GM18505 (cell line): ENCODE data around the gene ACOT7.

ENCODE experiments used
- ATAC-seq: cut with Tn5 transposase; IDR thresholded peaks from one replicate; pipeline ENCODE4 v1.9.1; 2021; ENCODE audit not compliant: unreplicated experiment
- POLR2A ChIP-seq: IDR thresholded peaks from 4 replicates; pipeline ENCODE4 v1.6.1; 2011; ENCODE audit warnings: borderline replicate concordance; ENCODE audit not compliant: insufficient read depth, insufficient read length; ENCODE audit errors: extremely low read depth

The ACOT7 gene

GRCh38 chr1:6247651-6248050 is 145.9 kb downstream of the ACOT7 start:
- no peak for TF ChIP-seq POLR2A
- ATAC-seq: no peak

GRCh38 chr1:6246497-6247467 is 146.8 kb downstream of the ACOT7 start:
- no peak for ATAC-seq
- no peak for TF ChIP-seq POLR2A

- no peak for ATAC-seq
- no peak for TF ChIP-seq POLR2A
These were observed 147.6 kb downstream of the ACOT7 start for GRCh38 chr1:6245869-6246496.

GRCh38 chr1:6245086-6245868 is 148.3 kb downstream of the ACOT7 start:
- no peak for ATAC-seq
- no peak for TF ChIP-seq POLR2A

GRCh38 chr1:6244401-6245049 is 149.0 kb downstream of the ACOT7 start:
- ATAC-seq: no peak
- TF ChIP-seq POLR2A: no peak

GRCh38 chr1:6243993-6244392 is 149.6 kb downstream of the ACOT7 start, which contains the start of gene HES3:
Gene HES3 (plus strand): TSS chr1:6244179. CDS start chr1:6244366, 187 bp downstream.
- ATAC-seq: no peak

GRCh38 chr1:6243053-6243834 is 150.3 kb downstream of the ACOT7 start:
- no peak for TF ChIP-seq POLR2A

More at GRCh38 chr1:6243993-6244392, 149.6 kb downstream of the ACOT7 start, which contains the start of gene HES3:
- no peak for TF ChIP-seq POLR2A

GRCh38 chr1:6241887-6242740 is 151.5 kb downstream of the ACOT7 start:
- ATAC-seq: no peak
- TF ChIP-seq POLR2A: no peak

More at GRCh38 chr1:6243053-6243834, 150.3 kb downstream of the ACOT7 start:
- ATAC-seq: no peak

- no peak for ATAC-seq
- no peak for TF ChIP-seq POLR2A
These were observed 152.3 kb downstream of the ACOT7 start for GRCh38 chr1:6241107-6241886.

- no peak for ATAC-seq
- no peak for TF ChIP-seq POLR2A
These were observed 153.4 kb downstream of the ACOT7 start for GRCh38 chr1:6239950-6240768.

- ATAC-seq: no peak
- TF ChIP-seq POLR2A: no peak
These were observed 154.3 kb downstream of the ACOT7 start for GRCh38 chr1:6239213-6239752.
